Activated B cell treated with CpG ODN at 0.5 μM for 24 hours (primary cell): Measurements from ENCODE around the gene DGAT2L6. TPM values are rescaled to one million over a fixed set of nuclear protein-coding genes. Genes with fewer than 3 reads are reported as not detected.

Experiments used
- ATAC-seq: fragments of 200-7000 bp; cut with Tn5 transposase; one replicate; pipeline ENCODE4 v1.10.0; 2021; ENCODE audit warnings: low read depth, mild to moderate bottlenecking, moderate library complexity
- CTCF ChIA-PET: fragments of 350-600 bp; sonication (Branson Sonifier 250); formaldehyde crosslinking; loops from one replicate; lab custom pipeline; 2021; ENCODE audit warnings: antibody characterized with exemption; lab: Charles Lee
- POLR2A ChIA-PET: fragments of 350-600 bp; sonication (Branson Sonifier 250); formaldehyde crosslinking; loops from one replicate; lab custom pipeline; 2021; ENCODE audit warnings: antibody characterized with exemption; lab: Charles Lee
- DNase-seq: peaks from one replicate; pipeline ENCODE4 v3.0.0; 2022
- H3K27ac Mint-ChIP-seq: one replicate; pipeline ENCODE4 v1.8.0; 2020; ENCODE audit warnings: mixed read lengths
- H3K27me3 Mint-ChIP-seq: one replicate; pipeline ENCODE4 v1.8.0; 2021; ENCODE audit warnings: mixed read lengths
- H3K36me3 Mint-ChIP-seq: one replicate; pipeline ENCODE4 v1.8.0; 2021; ENCODE audit warnings: low read depth, mixed read lengths
- H3K4me1 Mint-ChIP-seq: one replicate; pipeline ENCODE4 v1.8.0; 2021; ENCODE audit warnings: mixed read lengths
- H3K4me3 Mint-ChIP-seq: one replicate; pipeline ENCODE4 v1.8.0; 2020; ENCODE audit warnings: mild to moderate bottlenecking, mixed read lengths
- H3K9me3 Mint-ChIP-seq: one replicate; pipeline ENCODE4 v1.8.0; 2020; ENCODE audit warnings: mixed read lengths
- intact Hi-C: fragments of 100-400 bp; cut with micrococcal nuclease; formaldehyde crosslinking; loops from one replicate; pipeline ENCODE4 v1.15.1; 2024
- total RNA-seq: library from RNA; stranded (reverse); gene quantifications from 2 replicates; pipeline ENCODE4 v1.2.3, GENCODE V29; 2022
- TF ChIP-seq, protein P1 (sequence below): fragments of 200-600 bp; IDR thresholded peaks from one replicate; pipeline ENCODE4 v1.8.0; 2022; ENCODE audit warnings: antibody characterized with exemption, mild to moderate bottlenecking

Gene DGAT2L6
- total RNA-seq, 1 donor from 2014 or later, result not detected

DNA sequence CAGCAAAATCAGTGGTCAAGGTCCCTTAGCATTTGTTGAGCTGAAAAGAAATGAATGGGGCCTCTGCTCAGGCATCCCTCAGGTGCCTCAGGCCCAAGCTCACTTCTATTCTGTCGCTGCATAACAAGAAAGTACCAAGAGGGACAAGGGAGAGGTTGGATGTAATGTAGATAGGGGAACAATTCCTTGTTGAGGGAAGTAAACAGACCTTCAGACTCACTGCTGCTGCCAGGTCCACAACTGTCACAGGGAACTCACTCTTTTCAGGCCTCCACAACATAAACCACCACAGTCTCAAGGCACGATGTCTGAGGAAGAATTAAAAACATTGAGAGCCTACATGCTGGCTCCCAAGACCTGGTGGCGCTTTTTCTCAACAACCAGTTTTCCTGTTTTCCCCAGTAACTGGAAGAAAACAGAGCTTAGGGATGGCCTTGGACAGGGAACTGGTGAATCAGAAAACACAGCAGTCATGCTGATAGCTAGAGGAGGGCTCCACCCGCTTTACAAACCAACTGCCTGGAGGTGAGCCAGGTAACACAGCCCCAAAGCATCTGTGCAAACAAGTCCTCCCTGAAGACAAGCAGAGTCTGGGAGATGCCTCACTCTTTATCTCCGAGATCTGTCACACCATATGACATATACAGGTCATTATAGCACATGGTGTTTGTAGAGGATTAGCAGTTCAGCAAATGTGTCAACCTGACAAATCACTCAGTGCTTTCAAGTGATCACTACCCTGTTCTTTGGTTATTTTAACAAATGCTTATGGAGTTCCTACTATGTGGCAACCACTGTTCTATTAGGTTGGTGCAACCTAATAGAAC, 42.9 kb downstream of the DGAT2L6 start:
- intact Hi-C loops, result no loop called here
- no peak for ATAC-seq
- no peaks in the 10 kb centered on the region for H3K27me3 Mint-ChIP-seq

DNA sequence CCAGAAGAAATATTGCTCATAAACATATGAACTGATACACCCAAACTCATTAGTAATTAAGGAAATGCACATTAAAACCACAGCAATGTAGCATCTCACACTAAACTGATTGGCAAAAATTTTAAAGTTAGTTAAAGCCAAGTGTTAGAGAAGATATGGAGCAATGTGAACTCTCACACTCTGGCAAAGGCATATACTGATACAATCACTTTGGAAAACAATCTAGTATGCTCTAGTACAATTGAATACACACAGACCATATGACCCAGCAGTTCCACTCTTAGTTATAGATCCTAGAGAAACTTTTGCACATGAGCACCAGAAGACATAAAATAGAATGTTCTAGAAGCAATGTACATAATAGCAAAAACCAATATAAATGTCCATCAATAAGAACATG, 48.8 kb downstream of the DGAT2L6 start:
- Mint-ChIP-seq H3K27me3 (no peaks in the 10 kb centered on the region), H3K9me3 (no peaks in the 10 kb centered on the region), H3K4me1 (no peaks in the 10 kb centered on the region), H3K4me3 (no peak overlapping the region), H3K27ac (no peak overlapping the region), H3K36me3 (no peaks in the 10 kb centered on the region)
- intact Hi-C loops, result no loop called here
- ChIA-PET POLR2A (no interaction called here), CTCF (no interaction called here)
- TF ChIP-seq, protein P1, sequence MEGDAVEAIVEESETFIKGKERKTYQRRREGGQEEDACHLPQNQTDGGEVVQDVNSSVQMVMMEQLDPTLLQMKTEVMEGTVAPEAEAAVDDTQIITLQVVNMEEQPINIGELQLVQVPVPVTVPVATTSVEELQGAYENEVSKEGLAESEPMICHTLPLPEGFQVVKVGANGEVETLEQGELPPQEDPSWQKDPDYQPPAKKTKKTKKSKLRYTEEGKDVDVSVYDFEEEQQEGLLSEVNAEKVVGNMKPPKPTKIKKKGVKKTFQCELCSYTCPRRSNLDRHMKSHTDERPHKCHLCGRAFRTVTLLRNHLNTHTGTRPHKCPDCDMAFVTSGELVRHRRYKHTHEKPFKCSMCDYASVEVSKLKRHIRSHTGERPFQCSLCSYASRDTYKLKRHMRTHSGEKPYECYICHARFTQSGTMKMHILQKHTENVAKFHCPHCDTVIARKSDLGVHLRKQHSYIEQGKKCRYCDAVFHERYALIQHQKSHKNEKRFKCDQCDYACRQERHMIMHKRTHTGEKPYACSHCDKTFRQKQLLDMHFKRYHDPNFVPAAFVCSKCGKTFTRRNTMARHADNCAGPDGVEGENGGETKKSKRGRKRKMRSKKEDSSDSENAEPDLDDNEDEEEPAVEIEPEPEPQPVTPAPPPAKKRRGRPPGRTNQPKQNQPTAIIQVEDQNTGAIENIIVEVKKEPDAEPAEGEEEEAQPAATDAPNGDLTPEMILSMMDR, result no peak
- ATAC-seq (no peak), DNase-seq (no peak)

More for the DNA sequence above, 42.9 kb downstream of the DGAT2L6 start:
- no peak for DNase-seq
- TF ChIP-seq, protein P1, result no peak
- Mint-ChIP-seq H3K4me1 (no peaks in the 10 kb centered on the region), H3K36me3 (no peaks in the 10 kb centered on the region), H3K9me3 (no peaks in the 10 kb centered on the region), H3K27ac (no peak overlapping the region), H3K4me3 (no peak overlapping the region)
- CTCF ChIA-PET, result no interaction called here
- POLR2A ChIA-PET, result no interaction called here

DNA sequence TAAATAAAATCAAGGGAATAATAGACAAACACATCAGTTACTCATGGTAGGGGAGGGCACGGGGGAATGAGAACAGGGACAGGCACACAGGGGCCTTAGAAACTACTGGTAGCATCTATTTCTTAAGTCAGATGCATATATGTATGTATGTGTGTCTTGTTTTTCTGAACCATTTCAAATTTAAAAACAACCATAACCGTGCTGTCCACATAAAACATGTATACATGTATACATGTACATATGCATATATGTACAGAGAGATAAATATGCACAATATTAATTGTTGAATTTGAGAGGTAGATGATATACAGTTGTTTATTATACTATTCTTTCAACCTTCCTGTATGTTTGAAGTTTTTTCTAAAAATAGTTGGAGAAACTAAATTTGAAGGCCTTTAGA, 49.4 kb downstream of the DGAT2L6 start:
- ATAC-seq (no peak), DNase-seq (no peak)
- Mint-ChIP-seq H3K27ac (no peak overlapping the region), H3K27me3 (no peaks in the 10 kb centered on the region), H3K9me3 (no peaks in the 10 kb centered on the region), H3K4me1 (no peaks in the 10 kb centered on the region), H3K36me3 (no peaks in the 10 kb centered on the region), H3K4me3 (no peak overlapping the region)
- TF ChIP-seq, protein P1, result no peak
- intact Hi-C loops, result no loop called here
- CTCF ChIA-PET, result no interaction called here
- POLR2A ChIA-PET, result no interaction called here

DNA sequence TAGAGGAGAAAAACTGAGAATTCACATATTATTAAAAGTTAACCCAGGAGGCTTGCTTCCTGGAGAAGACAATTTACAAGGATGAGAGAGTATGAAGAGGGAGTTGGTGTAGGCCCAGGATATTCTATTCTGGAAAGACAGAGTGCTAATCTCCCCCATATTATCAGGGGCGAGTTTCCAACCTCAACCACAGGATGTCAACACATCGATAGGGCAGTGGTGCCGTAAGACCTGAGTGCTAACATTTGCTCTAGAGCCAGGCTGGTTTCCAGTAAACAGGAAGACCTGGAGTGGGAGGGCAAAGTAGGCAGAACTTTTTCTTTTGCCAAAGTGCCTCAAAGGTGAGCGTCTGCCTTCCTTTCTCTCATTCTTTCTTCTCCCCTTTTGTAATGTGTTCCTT, 54.4 kb downstream of the DGAT2L6 start:
- no peaks in the 10 kb centered on the region for H3K36me3 Mint-ChIP-seq
- intact Hi-C loops, result no loop called here
- no peak for DNase-seq
- no peak overlapping the region for H3K4me3 Mint-ChIP-seq
- no peaks in the 10 kb centered on the region for H3K9me3 Mint-ChIP-seq
- no peaks in the 10 kb centered on the region for H3K4me1 Mint-ChIP-seq
- CTCF ChIA-PET, result no interaction called here
- TF ChIP-seq, protein P1, result no peak
- no peaks in the 10 kb centered on the region for H3K27me3 Mint-ChIP-seq
- POLR2A ChIA-PET, result no interaction called here
- no peak overlapping the region for H3K27ac Mint-ChIP-seq
- ATAC-seq, result no peak

DNA sequence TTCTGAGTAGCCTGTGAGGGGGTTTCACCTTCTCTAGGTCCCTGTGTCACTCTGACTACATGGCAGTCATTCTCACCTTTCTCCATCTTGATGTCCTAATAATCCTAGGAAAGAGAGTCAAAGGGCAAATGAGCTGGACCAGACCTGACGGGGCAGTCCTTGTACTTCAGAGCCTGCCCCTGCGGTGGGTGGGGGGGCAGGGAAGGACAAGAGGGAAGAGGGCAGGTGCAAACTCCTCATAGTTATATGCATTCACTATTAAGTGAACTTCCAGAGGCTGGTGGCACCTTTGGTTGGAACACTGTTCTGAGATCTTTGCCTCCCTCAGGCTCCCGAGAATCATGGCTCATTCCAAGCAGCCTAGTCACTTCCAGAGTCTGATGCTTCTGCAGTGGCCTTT, 57.1 kb downstream of the DGAT2L6 start, which contains the start of gene AWAT1:
Gene AWAT1, plus strand, starts transcription at position 301 of the 400 bp plus-strand sequence. Its CDS starts 41 bp downstream, at position 342.
- ChIA-PET CTCF (no interaction called here), POLR2A (no interaction called here)
- no peaks in the 10 kb centered on the region for H3K4me1 Mint-ChIP-seq
- H3K36me3 Mint-ChIP-seq, result no peaks in the 10 kb centered on the region
- no peak within 1 kb of the TSS for H3K27ac Mint-ChIP-seq
- no peak for DNase-seq
- TF ChIP-seq, protein P1, result no peak
- intact Hi-C loops, result no loop called here
- H3K27me3 Mint-ChIP-seq, result no peaks in the 10 kb centered on the region
- no peak for ATAC-seq
- H3K9me3 Mint-ChIP-seq, result no peaks in the 10 kb centered on the region
- no peak within 1 kb of the TSS for H3K4me3 Mint-ChIP-seq
